Fibroblast of pulmonary artery (primary cell): ENCODE results near the gene STRA8.

Experiments used
- DNase-seq: peaks from one replicate; pipeline ENCODE4 v3.0.0-alpha.2; 2010; ENCODE audit warnings: low read depth
- H3K4me3 ChIP-seq: replicated peaks from 2 replicates; pipeline ENCODE4 v1.5.1; 2011; ENCODE audit warnings: low read depth, mild to moderate bottlenecking, control low read depth, low read length, moderate library complexity
- TF ChIP-seq, protein P1 (sequence below): IDR thresholded peaks from 2 replicates; pipeline ENCODE4 v1.5.1; 2011; ENCODE audit warnings: mild to moderate bottlenecking, control low read depth, low read length, inconsistent platforms; ENCODE audit errors: missing control alignments

The STRA8 gene

DNA sequence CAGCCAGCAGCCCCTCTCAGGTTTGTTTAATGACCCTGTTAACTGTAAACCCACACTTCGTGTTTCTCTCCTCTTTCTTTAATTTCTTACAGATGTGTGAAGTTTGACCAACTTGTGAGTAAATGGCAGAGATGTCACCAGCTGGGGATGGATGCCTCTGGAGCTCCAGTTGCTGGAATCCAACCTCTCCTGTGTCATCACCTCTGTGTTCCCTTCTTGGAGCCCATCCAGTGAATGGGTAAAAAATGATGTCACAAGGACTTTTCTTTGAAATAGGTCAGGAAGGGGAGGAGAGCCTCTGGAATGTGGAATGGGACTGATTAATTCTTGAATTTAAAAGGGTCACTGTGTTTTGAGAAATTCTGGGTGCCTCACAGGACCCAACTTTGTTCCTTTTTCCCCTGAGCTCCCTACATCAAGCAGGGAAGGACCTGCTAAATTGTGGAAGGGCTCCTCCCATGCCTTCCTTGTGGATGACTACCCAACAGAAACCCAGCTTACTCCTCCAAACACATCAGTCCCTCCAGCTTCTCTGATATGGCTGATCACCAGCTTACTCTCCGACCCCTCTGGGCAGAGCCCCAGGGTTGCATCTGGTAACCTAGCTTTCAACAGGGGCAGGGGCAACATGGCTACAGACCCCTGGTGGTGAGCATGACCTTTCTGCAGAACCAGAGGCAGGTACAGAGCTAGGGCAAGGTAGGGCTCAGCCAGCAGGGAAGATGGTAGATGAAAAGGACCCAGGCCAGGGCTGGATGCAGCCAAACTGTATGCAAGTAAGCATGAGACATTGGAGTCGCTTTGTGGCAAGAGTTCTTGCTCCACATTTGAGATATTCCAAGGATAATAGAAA lies 67.5 kb downstream of the STRA8 start:
- TF ChIP-seq, protein P1, sequence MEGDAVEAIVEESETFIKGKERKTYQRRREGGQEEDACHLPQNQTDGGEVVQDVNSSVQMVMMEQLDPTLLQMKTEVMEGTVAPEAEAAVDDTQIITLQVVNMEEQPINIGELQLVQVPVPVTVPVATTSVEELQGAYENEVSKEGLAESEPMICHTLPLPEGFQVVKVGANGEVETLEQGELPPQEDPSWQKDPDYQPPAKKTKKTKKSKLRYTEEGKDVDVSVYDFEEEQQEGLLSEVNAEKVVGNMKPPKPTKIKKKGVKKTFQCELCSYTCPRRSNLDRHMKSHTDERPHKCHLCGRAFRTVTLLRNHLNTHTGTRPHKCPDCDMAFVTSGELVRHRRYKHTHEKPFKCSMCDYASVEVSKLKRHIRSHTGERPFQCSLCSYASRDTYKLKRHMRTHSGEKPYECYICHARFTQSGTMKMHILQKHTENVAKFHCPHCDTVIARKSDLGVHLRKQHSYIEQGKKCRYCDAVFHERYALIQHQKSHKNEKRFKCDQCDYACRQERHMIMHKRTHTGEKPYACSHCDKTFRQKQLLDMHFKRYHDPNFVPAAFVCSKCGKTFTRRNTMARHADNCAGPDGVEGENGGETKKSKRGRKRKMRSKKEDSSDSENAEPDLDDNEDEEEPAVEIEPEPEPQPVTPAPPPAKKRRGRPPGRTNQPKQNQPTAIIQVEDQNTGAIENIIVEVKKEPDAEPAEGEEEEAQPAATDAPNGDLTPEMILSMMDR = no peak
- DNase-seq = peak; percentile 47
- no peak overlapping the region for H3K4me3 ChIP-seq
